NCI-H1417 (cell line): Measurements from ENCODE around the gene CDH4.

Source experiments
- DNase-seq, 3 experiments: peaks; one replicate each; lab custom pipeline; 2025; lab: John Stamatoyannopoulos, UW

Gene CDH4

DNA sequence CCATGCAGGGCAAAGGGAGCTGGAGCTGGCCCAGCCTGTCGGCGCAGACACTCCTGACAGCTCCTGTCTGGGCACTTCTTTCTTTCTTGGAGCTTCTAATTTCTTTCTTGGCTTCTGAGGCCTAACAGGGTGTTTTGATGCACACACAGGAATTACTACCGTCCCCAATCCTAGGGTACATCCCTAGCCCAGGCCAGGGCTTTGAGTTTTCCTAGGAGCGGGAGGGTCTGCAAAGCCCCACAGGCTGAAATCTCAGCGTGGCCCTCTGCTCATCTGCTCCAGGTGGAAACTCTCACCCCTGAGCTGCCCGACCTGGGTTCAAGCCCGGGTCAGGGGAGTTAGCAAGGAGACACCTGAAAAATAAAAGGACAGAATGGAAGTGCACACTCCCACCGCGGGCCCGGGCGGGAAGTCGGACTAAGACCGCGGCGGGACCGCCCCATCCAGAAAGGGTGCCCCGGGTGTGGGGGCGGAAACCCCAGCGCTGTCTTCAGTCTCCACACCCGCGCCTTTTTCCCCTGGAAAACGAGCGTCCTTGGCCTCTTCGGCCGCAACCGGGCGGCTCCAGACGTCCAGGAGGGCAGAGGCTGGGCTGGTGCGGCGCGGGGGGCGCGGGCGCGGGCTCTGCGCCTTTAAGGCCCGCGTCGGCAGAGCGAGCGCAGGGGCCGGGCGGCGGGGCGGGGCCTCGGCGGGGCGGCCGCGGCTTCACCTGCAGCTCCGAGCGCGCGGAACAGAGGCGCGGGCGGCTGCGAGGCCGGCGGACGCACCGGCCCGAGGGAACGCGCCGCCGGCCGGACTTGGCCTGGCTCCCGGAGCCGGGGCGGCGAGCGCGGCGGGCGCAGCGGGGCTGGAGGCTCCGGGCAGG, at the start of gene CDH4:
CDH4 (plus strand) TSS at position 733 of the 865 bp plus-strand sequence.
- DNase-seq, result peak; percentile 78 to 80 (median 79)

DNA sequence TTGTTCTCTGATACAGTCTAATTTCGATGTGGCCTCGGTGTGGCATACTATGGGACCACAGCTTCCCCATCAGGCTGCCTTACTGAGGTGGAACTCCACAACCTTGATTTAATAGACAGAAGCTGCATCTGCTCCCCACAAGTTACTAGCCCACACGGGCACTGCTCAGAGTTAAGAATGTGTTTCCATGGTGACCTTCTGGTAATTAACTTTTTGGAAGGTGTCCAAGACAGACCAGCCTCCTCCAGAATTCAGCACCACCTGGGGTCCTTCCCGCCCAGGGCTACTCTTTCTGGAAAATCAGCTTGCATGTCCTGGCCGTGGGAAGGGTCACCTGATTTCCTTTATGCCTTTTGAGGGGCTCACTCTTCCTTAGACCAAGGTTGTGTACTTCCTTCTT, 48.7 kb upstream of the CDH4 start:
- DNase-seq, result peak; percentile 70 to 94 (median 76)

DNA sequence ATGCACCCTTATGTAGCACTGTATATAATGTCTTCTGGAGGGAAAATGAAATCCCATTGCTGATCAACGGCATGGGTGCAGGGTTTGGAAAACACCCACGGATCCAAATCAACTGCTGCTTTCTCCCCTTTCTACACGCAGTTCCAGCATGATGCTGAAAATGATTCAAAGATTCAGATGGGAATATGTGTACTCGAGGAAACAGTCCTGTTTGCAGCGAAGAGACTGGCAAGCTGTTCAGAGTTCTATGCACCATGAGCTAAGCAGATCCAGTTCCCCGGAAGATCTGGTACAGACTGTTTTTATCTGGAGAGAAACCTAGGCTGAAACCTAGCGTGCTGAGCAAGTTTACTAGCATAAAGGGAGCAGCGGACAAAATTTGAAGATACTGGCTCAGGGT, 47.9 kb upstream of the CDH4 start:
- no peak for DNase-seq

DNA sequence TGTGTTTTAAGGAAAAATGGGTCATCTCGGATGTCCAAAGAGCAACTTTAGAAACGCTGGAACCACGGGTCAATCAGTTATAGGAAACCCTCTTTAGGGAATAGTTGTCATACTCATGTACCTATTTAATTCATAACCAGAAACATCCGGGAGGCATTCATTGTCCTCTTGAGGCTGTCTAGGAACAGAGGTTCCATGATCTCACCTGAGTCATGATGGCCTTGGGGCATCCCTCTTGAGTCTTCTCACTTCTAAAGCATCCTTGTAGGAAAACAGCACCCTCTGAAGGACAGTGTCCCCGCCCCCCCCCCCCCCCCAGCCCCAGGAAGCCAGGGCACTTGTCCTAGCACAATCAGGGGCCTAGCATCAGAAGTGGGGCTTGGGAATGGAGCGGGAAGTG, 46.3 kb upstream of the CDH4 start:
- DNase-seq, result no peak

DNA sequence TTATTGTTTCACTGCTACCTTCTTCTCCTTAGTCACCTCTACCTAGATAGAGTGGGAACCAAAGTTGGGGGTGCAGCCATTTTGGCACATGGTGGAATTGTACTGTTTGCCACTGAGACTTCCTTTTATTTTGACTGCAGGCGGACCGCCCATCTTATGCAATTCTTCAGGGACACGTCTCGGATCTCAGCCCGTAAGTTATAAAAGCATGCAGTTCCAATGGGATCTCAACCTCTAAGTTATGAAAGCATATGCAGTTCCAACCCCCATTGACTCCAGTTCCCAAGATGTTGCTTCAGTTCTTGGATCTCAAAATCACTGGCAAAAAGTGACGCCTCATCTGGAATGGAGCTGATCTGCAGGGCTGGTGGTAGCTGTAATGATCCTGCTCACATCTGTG, 41.2 kb upstream of the CDH4 start:
- DNase-seq, result no peak

DNA sequence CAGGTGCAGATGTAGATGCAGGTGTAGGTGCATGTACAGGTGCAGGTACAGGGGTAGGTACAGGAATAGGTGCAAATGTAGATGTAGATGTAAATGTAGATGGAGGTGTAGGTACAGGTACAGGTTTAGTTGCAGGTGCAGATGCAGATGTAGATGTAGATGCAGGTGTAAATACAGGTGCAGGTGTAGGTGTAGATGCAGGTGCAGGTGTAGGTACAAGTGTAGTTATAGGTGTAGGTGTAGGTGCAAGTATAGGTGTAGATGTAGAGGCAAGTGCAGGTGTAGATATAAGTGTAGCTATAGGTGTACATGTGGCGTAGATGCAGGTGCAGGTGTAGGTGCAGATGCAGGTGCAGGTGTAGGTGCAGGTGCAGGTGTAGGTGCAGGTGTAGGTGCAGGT, 34.2 kb upstream of the CDH4 start:
- DNase-seq, result no peak

DNA sequence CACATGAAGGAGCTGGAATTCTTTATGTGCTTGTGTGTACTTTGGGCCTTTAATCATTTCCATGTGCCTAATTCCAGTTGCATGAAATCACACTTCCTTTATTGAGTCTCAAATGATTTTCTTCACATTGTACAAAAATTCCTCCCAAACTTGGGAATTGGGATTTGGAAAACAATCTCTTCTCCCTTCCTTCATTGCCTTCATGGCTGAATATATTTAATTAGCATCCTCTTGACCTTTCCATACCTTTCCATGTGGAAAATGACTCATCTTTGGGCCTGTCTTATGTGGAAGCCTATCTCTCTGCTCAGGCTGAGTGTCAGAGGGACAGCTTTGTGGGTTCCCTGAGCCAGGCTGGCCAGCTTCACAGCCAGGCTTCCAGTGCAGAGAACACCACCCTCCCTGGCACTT, 33.0 kb upstream of the CDH4 start:
- no peak for DNase-seq

DNA sequence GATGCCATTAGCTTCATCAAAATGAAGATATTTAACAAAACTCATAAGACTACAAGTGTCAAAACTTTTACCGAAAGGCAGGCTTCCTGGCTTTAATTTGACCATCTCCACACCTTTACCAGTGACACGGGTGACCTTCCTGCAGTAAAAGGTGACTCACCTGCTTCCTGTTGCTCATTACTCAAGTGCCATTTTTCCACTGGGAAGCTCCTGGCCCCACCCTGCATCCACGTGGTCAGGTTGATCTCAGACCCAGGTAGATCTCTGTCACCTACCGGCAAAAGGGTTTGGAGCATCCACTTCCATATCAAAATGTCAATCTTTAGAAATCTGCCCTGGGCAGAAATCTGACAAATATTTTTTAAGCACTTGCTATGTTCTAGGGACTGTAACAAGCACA, 31.9 kb upstream of the CDH4 start:
- no peak for DNase-seq

DNA sequence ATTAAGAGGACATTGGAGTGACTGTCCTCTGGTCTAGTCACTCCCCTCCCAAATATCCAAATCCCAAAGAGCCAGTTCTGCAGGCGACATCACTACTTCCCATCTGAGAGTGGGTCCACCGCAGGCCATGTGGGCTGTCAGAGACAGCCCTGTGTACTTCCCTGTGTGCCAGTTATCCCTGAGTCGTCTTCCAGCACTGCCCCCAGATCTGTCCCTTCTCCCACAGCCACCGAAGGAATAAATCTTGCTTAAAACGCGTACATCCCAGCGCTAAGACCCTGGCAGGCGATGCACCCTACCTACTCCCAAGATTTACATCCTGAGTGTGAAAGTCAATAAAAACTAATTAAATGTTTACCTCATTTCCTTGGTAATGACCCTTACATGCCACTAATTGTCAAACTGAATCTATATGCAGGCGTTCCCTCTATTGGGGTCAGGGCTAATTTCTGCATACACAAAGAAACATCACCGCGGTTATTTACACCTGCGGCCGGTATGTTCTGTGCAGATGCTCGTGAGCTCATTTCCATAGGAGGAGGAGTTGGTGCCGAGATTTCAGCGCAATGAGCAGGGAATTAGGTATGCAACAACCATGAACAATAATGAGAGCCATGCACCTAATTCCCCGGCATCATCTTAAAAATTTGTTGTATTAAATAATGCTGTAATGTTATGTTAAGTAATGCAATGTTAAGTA, 31.3 kb upstream of the CDH4 start:
- DNase-seq, result no peak

DNA sequence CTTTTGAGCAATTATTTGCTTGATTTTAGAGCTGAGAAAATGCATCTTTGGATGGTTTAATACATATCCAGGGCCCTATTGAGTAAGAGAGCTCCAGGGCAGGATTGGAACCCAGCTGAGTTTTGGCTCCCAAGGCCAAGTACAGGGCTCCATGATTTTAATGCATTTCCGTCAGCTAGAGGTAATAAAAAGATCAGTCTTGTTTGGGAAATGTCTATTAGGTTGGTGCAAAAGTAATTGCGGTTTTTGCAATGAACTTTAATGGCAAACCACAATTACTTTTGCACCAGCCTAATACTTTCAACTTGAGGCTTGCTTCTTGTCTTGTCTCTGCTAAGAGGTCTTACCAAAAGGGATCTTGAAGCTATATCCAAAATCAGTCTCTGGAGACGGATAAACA, 29.4 kb upstream of the CDH4 start:
- DNase-seq, result no peak

DNA sequence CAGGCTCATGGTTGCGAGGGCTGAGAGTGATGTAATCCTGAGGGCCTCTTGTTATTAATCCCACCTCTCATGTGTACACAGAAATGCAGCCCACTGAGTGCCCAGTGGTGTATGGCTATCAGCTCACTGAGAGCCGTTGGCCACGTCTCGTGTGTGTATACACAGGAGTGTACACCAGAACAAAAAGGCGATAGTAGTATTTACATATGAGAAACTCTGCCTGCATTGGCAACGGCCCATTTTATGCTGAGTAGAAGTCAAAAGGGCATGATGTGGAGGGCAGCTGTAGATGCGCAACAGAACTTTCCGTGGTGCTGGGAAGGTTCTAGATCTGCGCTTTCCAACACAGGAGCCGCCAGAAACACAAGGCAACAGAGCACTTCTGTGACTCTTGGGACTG, 28.9 kb upstream of the CDH4 start:
- no peak for DNase-seq

DNA sequence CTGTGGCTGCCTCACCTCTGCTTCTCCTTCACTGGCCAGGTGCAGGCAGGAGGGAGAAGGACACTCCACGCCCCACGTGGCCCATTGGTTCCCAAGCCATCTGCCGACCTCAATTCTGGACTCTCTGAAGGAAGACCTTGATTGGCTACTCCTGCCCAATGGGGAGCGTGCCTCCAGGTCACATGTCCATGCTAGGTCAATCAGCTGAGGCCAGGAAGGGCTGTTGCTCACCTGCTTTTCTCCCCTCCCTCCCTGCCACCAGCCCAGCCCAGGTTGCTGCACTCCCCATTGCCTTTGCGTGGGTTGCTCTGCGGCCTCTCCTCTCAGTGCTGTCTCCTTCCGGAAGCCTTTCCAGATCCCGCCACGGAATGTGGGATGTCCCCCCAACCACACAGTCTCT, 21.9 kb upstream of the CDH4 start:
- DNase-seq, result no peak

DNA sequence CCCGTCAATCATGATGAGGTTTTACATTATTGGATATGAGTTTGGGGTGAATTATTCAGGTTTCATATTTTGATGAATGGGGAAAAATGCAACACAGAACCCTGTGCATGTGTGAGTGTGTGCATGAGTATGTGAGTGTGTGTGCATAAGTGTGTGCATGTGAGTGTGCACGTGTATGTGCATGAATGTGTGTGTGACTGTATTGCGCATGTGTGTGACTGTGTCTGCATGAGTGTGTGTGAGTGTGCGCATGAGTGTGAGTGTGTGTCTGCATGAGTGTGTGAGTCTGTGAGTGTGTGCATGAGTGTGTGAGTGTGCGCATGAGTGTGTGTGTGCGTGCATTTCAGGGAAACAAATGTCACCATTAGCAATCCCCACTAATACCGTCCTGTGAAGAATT, 18.5 kb upstream of the CDH4 start:
- no peak for DNase-seq

DNA sequence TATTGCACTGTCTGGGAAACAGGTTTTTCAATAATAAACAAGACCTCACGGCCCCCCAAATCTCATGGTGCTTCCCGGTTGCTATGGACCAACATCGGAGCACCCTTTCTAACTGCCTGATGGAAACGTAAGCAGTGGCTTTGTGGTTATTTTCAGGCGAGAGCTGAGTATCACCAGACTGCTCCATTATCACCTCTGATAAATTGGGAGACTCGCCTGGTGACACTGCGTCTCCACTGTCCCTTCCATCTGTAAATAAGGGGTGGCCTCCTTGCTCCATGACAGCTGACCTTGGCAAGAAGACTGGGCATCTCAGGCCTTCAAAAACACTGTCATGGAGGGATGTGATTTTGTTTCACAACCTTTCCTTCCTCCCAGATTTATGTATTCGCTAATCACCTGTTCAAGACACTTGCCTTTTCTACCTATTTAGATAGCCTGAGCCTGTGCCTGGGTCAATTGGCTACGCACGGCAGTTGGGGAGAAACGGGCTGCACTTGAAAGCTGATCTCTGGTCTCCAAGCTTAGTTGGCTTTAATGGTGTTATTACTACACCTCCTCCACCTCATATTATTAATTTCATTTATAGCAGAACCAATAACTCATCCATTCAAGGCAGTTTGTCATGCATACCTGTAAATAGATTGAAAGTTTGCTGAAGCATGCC, 17.7 kb upstream of the CDH4 start:
- DNase-seq, result peak; percentile 75 to 90 (median 81)

DNA sequence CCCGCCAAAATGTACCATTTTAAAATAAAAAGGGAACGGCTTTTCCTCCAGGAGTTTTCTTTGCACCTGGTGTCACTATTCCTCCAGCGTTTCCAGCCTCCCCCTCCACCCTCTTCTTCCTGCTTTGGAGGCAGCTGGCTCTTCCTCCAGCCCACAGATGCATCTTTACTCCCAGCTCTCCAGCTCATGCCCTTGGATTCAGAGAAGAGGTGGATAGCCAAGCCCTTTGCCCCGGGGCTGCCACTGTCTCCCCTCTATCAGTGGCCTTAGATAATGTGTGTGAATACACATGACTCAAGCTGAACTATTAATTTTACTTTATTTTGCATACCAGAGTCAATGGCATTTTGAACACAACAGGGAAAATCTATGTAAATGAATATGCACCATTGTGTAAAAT, 15.3 kb upstream of the CDH4 start:
- peak in 1 of 3 experiments; percentile 42 for DNase-seq

DNA sequence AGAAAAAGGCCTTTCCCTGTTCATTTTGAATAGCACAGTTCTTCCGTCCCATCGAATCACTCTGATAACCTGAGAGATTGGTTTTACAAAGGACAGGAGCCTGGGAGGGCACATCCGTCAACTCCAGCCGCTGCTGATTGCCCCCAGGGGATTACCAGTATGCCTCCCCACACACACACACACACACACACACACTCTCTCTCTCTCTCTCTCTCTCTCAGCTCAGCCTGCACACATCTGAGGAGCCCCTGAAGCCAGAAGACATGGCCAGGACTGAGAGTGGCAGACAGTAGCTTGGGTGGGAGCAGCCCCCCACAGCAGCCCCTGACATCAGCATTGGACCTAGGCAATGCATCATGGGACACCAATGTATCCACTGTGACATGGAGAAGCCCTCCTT, 13.2 kb upstream of the CDH4 start:
- DNase-seq, result peak in 1 of 3 experiments; percentile 18

DNA sequence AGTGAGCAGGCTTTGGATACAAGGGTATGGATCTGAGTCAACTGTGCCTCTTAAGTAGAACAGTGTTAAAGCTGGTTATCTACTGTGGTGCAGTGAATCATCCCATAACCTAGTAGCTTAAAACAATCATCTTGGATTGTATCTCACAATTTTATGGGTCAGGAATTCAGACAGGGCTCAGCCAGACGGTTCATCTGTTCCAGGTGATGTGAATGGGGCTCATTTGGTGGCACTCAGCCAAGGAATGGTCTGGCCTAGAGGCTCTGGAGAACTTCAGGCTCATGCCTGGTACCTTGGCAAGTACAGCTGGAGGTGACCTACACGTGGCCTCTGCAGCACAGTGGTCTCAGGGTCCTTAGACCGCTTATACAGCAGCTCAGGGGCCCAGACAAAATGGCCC, 11.2 kb upstream of the CDH4 start:
- no peak for DNase-seq

DNA sequence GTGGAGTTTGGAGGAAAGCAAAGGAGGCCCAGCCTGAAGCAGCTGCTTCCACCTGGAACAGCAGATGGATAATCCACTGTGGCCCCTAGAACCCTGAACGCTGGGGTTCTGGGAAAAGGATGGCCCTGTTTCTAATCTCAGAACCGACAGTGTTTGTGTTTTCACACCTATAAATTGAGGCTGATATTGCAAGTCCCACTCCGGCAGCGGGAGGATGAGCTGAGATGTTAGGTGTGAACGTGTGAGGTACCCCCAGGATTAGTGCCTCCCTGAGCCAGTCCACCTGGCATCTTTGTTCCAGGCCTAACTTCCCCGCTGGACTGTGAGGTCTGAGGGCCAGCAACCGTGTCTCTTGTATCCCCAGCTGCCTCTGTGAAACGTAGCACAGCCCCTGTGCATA, 7.8 kb upstream of the CDH4 start:
- DNase-seq, result no peak

DNA sequence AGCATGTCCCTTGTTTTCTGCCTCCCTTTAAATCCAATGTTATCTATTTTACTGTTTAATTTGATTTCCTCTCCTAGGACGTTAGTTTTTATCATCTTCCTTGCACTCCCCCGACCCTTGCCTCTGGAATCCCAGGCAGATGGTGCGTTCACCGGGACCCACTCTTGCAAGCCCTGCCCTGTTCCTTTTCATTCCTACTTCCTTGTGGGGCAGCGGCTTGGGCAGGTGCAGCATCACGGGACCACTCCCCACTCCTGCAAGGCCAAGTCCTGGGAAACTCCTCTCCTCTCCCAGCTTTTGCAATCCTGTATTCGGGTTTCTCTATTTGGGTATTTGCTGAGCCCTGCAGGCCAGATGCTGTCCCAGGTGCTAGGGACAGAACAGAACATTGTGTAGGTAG, 5.8 kb upstream of the CDH4 start:
- DNase-seq, result no peak

DNA sequence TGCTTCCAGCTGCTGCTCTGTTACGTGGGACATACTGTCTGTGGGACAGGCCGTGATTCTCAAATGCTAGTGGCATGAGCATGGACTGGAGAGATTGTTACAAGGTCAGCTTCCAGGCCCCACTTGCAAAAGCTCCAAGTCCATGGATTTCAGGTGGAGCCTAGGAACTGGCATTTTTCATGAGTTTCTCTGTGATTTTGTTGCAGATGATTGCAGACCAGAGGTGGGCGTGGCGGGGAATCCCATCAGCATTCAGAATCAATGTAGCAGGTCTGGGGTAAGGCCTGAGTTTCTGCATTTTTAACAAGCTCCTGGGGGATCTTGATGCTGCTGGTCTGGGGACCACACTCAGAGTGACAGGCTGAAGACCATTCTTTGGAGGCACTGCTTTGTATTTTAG, 2.4 kb upstream of the CDH4 start:
- no peak for DNase-seq

DNA sequence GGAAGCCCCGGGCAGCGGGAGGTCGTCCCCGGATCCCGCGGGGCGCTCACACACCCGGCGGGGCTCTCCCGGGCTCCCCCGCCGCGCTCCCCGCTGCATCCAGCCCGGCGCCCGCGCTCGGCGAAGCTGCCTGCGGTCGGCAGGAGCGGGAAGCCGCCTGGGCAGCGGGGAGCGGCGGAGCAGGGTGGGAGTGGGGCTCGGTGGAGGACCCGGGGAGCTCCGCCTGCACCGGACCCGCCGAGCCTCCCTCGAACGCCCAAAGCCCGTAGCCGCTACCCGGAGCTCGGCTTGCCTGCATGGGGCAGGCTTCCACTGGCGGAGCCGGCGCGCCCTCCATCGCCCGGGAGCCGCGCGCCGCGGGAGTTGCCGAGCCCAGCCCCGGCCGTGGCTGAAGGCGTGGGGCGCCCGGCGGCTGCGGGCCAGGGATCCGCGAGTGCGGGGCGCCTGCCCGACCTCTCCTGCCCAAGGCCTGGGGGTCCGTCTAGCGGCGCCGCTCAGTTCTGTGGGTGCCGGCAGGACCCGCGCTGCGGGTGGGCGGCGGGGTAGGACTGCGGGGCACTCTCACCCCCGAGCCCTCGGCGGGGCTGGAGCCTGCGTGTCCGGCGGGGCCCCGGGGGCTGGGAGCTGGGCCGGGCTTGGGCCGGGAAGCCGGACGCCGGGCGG, 671 bp downstream of the CDH4 start:
- peak; percentile 50 to 86 (median 75) for DNase-seq

DNA sequence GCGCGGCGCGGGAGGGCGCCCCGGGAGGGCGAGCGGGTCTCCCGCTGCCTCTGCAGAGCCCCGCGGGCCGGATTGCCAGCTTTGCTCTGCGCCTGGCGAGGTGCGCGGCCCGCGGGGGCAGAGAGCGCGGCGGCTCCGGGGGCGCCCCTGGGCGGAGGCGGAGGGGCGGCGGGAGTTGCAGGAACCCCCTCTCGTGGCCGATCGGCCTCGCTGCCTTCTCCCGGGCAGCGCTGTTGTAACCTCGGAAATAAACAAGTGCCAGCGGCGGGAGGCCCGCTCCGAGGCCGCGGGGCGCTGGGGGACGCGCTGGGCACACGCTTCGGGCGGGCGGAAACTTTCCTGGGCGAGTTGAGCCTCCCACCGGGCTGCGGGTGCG, 1.2 kb downstream of the CDH4 start:
- peak in 2 of 3 experiments; percentile 80 to 83 for DNase-seq
